OCI-LY7 (cell line): ENCODE data around the gene RHEX. TPM values are rescaled to one million over a fixed set of nuclear protein-coding genes. Genes with fewer than 3 reads are reported as not detected.

ENCODE experiments used
- BruUV-seq: library from RNA; stranded (reverse); fragments of 400-500 nt; replicated peaks from 2 replicates; lab custom pipeline; 2021; lab: Mats Ljungman, UMichigan
- CTCF ChIA-PET: fragments of 300-600 bp; sonication (Branson Sonifier 250); formaldehyde crosslinking; loops from one replicate; lab custom pipeline; 2022; ENCODE audit warnings: antibody characterized with exemption; ENCODE audit not compliant: unreplicated experiment; lab: Charles Lee
- POLR2A ChIA-PET: fragments of 300-600 bp; sonication (Branson Sonifier 250); formaldehyde crosslinking; loops from one replicate; lab custom pipeline; 2022; ENCODE audit warnings: antibody characterized with exemption; lab: Charles Lee
- DNase-seq: peaks from one replicate; pipeline ENCODE4 v3.0.0-alpha.2; 2015; ENCODE audit warnings: low spot score
- H2AFZ ChIP-seq: fragments of 200-600 bp; sonication (generic), shearing (Covaris generic); 2 replicates; pipeline ENCODE4 v1.6.1; 2014; ENCODE audit warnings: mild to moderate bottlenecking, antibody characterized with exemption, low read length, moderate library complexity
- H3K27ac ChIP-seq: fragments of 200-600 bp; sonication (generic); 2 replicates; pipeline ENCODE4 v1.5.1; 2014; ENCODE audit warnings: mixed run types, low read depth, mild to moderate bottlenecking, moderate library complexity, low read length, inconsistent platforms; ENCODE audit not compliant: poor library complexity, severe bottlenecking
- H3K36me3 ChIP-seq: fragments of 200-600 bp; sonication (generic); 2 replicates; pipeline ENCODE4 v1.6.1; 2014; ENCODE audit warnings: mild to moderate bottlenecking, antibody characterized with exemption, low read length, moderate library complexity, mixed read lengths; ENCODE audit not compliant: insufficient read depth
- H3K4me1 ChIP-seq: fragments of 200-600 bp; sonication (generic); 2 replicates; pipeline ENCODE4 v1.5.1; 2014; ENCODE audit warnings: mild to moderate bottlenecking, low read length; ENCODE audit not compliant: insufficient read depth, poor library complexity, severe bottlenecking
- H3K4me2 ChIP-seq: fragments of 200-600 bp; sonication (generic); 2 replicates; pipeline ENCODE4 v1.6.1; 2014; ENCODE audit warnings: mild to moderate bottlenecking, low read length
- H3K4me3 ChIP-seq: fragments of 200-600 bp; sonication (generic); 2 replicates; pipeline ENCODE4 v1.5.1; 2014; ENCODE audit warnings: mild to moderate bottlenecking, low read depth, low read length; ENCODE audit not compliant: poor library complexity, severe bottlenecking
- H3K79me2 ChIP-seq: fragments of 200-600 bp; sonication (generic); 2 replicates; pipeline ENCODE4 v1.6.1; 2016; ENCODE audit warnings: low read depth, mild to moderate bottlenecking, low read length, moderate library complexity, mixed read lengths; ENCODE audit not compliant: insufficient read depth
- H3K9me2 ChIP-seq: fragments of 200-600 bp; sonication (generic); 2 replicates; pipeline ENCODE4 v1.6.1; 2016; ENCODE audit warnings: mild to moderate bottlenecking, low read length, mixed read lengths; ENCODE audit not compliant: insufficient read depth
- H3K9me3 ChIP-seq: fragments of 200-600 bp; sonication (generic); 2 replicates; pipeline ENCODE4 v1.6.1; 2014; ENCODE audit warnings: mild to moderate bottlenecking, mixed run types, low read length, mixed read lengths
- H4K20me1 ChIP-seq: fragments of 200-600 bp; sonication (generic); 2 replicates; pipeline ENCODE4 v1.6.1; 2014; ENCODE audit warnings: mild to moderate bottlenecking, antibody characterized with exemption, low read length, moderate library complexity, mixed read lengths; ENCODE audit not compliant: insufficient read depth
- CTCF ChIP-seq: fragments of 200-600 bp; sonication (generic); conservative IDR thresholded peaks from 2 replicates; pipeline ENCODE4 v1.5.1; 2014; ENCODE audit warnings: mild to moderate bottlenecking, antibody characterized with exemption, low read length, moderate library complexity, mixed read lengths
- EZH2phosphoT487 ChIP-seq: fragments of 200-600 bp; sonication (generic); IDR thresholded peaks from 2 replicates; pipeline ENCODE4 v1.6.1; 2018; ENCODE audit warnings: low read depth, borderline replicate concordance, mild to moderate bottlenecking, mixed run types, antibody characterized with exemption, low read length, moderate library complexity, mixed read lengths
- intact Hi-C: fragments of 100-400 bp; cut with micrococcal nuclease; formaldehyde crosslinking; loops from one replicate; pipeline ENCODE4 v1.10.0; 2022; ENCODE audit not compliant: unreplicated experiment
- total RNA-seq, 2 experiments: library from RNA; depleted of rRNA in 1 of 2; stranded (reverse); fragments of >200 nt in 1 of 2; shearing (Covaris generic) in 1 of 2; gene quantifications; 2 replicates each; pipeline ENCODE4 v1.2.3, GENCODE V29; 2014 to 2022

Gene RHEX
- total RNA-seq, 2 experiments from 2014 or later, result 5.0 to 9.9 TPM

- Histone ChIP-seq H3K4me3 (no peak overlapping the region), H3K4me2 (no peak overlapping the region), H3K4me1 (no peaks in the 10 kb centered on the region), H4K20me1 (no peaks in the 10 kb centered on the region), H2AFZ (no peak overlapping the region), H3K27ac (no peak overlapping the region), H3K9me2 (no peaks in the 10 kb centered on the region), H3K79me2 (no peaks in the 10 kb centered on the region), H3K36me3 (no peaks in the 10 kb centered on the region), H3K9me3 (no peaks in the 10 kb centered on the region)
- intact Hi-C loops, result no loop called here
- no TSS peak for BruUV-seq
- POLR2A ChIA-PET, result no interaction called here
- no peak for DNase-seq
- CTCF ChIA-PET, result no interaction called here
- TF ChIP-seq EZH2phosphoT487, result no peak
- TF ChIP-seq CTCF, result no peak
Observed at GRCh38 chr1:206098242-206098919, 45.4 kb downstream of the RHEX start.

DNA sequence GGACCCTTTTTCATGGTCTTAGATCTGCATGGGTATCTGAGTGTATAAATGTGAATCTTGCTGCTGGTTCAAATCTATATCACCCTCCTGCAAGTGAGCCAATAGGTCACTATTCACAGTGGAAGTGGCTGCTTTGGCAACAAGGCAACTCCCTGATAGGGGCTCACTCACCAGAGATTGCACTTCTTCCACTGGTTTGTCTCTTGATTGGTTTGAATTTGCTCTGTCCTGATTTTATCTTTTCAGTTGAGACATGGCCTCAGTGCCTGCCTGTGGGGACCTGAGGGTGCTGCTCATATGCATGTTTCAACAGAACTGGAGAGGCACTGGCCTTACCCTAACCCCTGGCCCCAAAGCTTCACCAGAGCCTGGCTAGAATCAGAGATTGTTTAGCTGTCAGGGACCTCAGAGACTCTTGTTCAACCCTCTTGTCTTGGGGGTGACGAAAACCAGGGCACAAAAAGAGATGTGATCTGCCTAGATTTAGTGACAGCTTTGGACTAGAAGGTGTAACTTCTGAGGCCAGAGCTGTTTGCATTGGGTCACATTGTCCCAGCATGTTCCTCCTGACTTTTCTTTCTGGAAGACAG lies 47.3 kb downstream of the RHEX start:
- intact Hi-C loops, result no loop called here
- no peak overlapping the region for H3K27ac ChIP-seq
- TF ChIP-seq EZH2phosphoT487 (no peak), CTCF (no peak)
- H3K4me2 ChIP-seq, result no peak overlapping the region
- H2AFZ ChIP-seq, result no peak overlapping the region
- H3K4me1 ChIP-seq, result no peaks in the 10 kb centered on the region
- no peaks in the 10 kb centered on the region for H3K9me2 ChIP-seq
- H3K4me3 ChIP-seq, result no peak overlapping the region
- ChIA-PET POLR2A (no interaction called here), CTCF (no interaction called here)
- H3K79me2 ChIP-seq, result no peaks in the 10 kb centered on the region
- no peaks in the 10 kb centered on the region for H3K9me3 ChIP-seq
- BruUV-seq, result no TSS peak
- H4K20me1 ChIP-seq, result no peaks in the 10 kb centered on the region
- DNase-seq, result no peak
- no peaks in the 10 kb centered on the region for H3K36me3 ChIP-seq
